ENCODE data around the gene KRT85. TPM values are rescaled to one million over a fixed set of nuclear protein-coding genes. Genes with fewer than 3 reads are reported as not detected.
A peak's percentile ranks its signal among the peaks of the same experiment; 100 is the strongest.

Gene KRT85
- total and polyA plus RNA-seq, 8 donors, result not detected

DNA sequence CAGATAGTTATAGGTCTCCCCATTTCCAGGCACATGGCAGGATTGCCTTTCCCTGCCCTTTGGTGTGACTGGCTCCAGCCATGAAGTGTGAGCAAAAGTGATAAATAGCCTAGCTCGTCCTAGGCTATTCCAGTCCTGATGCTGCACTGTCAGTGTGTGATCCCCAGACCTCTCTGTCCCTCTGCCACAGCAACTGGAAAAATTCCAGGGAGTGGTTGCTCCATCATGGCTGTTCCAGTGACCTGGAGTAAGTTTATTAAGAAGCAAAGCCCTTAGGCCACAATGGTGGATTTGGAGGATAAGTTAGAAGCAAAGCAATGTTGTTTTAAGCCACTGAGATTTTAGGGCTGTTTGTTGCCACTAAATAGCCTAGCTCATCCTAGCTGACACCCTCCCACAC is 36.2 kb downstream of the KRT85 start:
- no peak overlapping the region for H3K27ac ChIP-seq
- no peaks in the 10 kb centered on the region for H3K9me3 ChIP-seq
- DNase-seq (no peak), ATAC-seq (no peak), FAIRE-seq (no peak)
- peaks cover 0 to 2% (median 0%) of the 10 kb centered on the region in 3 donors for H3K4me1 ChIP-seq
- no peaks in the 10 kb centered on the region for H3K36me3 ChIP-seq
- no peak overlapping the region for H3K4me3 ChIP-seq
- no peak for TF ChIP-seq CTCF (IDR thresholded peaks at IDR 0.05)
- 42 to 76% methylated on average over 1 of the region's 1 CpG for WGBS, 2 donors
- intact Hi-C loops (cut with DNase I), result no loop called here
- no peaks in the 10 kb centered on the region for H3K27me3 ChIP-seq

- peaks cover 0 to 2% (median 0%) of the 10 kb centered on the region in 3 donors for H3K4me1 ChIP-seq
- intact Hi-C loops (cut with DNase I), result no loop called here
- H3K9me3 ChIP-seq, result no peaks in the 10 kb centered on the region
- FAIRE-seq, result no peak
- peak; percentile 5 to 15 (median 5) for ATAC-seq
- H3K27ac ChIP-seq, result no peak overlapping the region
- WGBS, 2 donors, result 48 to 52% methylated on average over 10 of the region's 10 CpGs
- no peak for DNase-seq
- H3K36me3 ChIP-seq, result no peaks in the 10 kb centered on the region
- no peaks in the 10 kb centered on the region for H3K27me3 ChIP-seq
- no peak overlapping the region for H3K4me3 ChIP-seq
- no peak for TF ChIP-seq CTCF (IDR thresholded peaks at IDR 0.05)
Measured at GRCh38 chr12:52327830-52328500, 39.3 kb downstream of the KRT85 start.

DNA sequence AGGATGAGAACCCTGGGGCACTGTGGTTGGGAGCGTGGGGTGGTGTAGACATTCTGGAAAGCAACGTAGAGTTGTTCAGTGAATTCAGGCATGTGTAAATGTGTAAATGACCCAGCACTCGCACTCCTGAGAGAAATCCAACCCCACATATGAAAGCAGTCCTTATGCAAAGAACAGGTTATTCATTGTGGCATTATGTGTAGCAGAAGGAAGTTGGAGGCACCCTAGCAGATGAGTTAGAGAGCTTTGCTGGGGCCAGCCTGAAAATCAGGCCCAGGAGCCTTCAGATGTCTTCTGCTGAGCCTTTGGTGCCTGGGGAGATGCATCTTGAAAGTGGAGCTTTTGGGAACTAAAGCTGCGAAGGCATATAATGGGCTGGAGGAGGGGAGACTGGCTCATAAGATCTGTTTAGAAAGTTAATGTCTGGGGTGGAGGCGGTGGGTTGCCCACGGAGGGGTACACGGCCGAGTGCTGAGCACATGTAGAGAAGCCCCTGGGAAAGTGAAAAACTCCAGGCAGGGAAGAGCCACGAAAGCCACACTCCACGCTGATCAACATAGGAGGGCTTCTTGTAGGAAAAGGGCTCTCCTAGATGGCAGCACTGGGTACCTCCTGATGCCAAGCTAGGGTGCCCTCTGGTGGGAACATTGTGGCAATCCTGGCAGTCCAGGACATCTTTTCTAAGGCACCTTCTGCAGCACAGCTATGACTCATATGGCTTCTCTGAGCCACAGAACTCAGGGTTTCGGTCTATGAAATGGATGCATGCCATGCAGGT is 40.0 kb downstream of the KRT85 start:
- WGBS, 2 donors, result 28 to 29% methylated on average over 11 of the region's 11 CpGs
- Histone ChIP-seq H3K27me3 (no peaks in the 10 kb centered on the region), H3K9me3 (no peaks in the 10 kb centered on the region), H3K36me3 (no peaks in the 10 kb centered on the region), H3K4me3 (no peak overlapping the region), H3K27ac (no peak overlapping the region), H3K4me1 (peaks cover 0 to 2% (median 0%) of the 10 kb centered on the region in 3 donors)
- intact Hi-C loops (cut with DNase I), result no loop called here
- ATAC-seq, result peak; percentile 96 to 99 (median 98)
- DNase-seq, result peak in 5 of 6 donors; percentile 72 to 94 (median 85)
- peak; percentile 69 to 75 (median 72) for TF ChIP-seq CTCF (IDR thresholded peaks at IDR 0.05)
- FAIRE-seq, result no peak

DNA sequence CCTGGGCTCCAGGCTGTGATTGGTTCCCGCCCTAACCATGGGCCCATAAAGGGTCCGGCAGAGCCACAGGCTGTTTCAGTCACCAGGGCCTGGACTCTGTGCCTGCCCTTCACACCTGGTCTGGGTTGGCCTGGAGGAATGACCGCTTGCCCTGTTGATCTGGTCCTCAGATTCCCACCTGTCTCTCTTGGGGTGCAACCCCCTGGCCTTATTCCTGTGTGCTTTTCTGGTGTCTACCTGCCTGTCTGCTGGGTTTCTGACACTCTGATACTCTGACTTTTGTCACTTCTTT is 43.2 kb downstream of the KRT85 start:
- no peak for ATAC-seq

More for the DNA sequence above, 43.2 kb downstream of the KRT85 start:
- DNase-seq, result no peak
- intact Hi-C loops (cut with DNase I), result loop anchor here in 1 of 3 donors (5.0 kb wide), 1 partner anchor 167 kb away; no protein-coding TSS in a partner anchor
- H3K27ac ChIP-seq, result no peak overlapping the region
- H3K9me3 ChIP-seq, result no peaks in the 10 kb centered on the region
- H3K36me3 ChIP-seq, result no peaks in the 10 kb centered on the region
- H3K4me1 ChIP-seq, result peaks cover 0 to 2% (median 0%) of the 10 kb centered on the region in 3 donors
- H3K27me3 ChIP-seq, result no peaks in the 10 kb centered on the region
- WGBS, 2 donors, result 90 to 91% methylated on average over 3 of the region's 3 CpGs
- no peak for TF ChIP-seq CTCF (IDR thresholded peaks at IDR 0.05)
- no peak overlapping the region for H3K4me3 ChIP-seq
- no peak for FAIRE-seq

All from pancreas (tissue), 10 donors.